Measurements from ENCODE around the gene PALM. TPM values are rescaled to one million over a fixed set of nuclear protein-coding genes. Genes with fewer than 3 reads are reported as not detected.

Gene PALM
- total RNA-seq, 1 experiment from 2014 or later = 18.5 TPM

DNA sequence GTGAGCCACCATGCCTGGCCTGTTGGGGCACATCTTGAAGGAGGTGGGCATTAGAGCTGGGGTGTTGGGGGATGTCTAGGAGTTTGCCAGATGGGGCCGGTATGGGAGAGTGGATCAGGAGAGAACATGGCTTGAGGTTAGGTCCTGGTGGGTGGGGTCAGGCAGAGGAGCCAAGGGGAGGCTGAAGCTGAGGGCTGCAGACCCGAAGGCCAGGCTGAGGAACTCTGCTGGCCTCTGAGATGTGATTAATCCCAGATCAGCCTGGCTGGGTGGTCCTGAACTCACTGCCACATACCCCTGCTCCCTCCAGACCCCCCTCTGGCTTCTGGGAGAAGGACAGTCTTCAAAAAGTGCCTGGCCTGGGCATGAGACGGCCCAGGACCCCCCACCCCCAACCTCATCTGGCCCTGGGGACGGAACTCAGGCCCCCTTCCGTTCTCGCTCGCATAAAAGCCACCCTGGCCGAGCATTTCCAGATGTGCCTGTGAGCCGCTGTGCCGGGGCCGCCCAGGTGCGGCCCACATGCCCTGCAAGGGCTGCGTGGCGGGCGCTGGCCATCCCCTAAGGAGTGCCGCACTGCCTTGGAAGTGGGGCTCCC lies 29.8 kb upstream of the PALM start:
- Histone ChIP-seq H3K79me1 (ENCODE audit: insufficient read depth, low read depth, low read length, poor library complexity, severe bottlenecking) (no peaks in the 10 kb centered on the region), H3K27ac (ENCODE audit: insufficient read length, low read depth, low read length) (no peak overlapping the region), H3K56ac (ENCODE audit: insufficient read length, low read depth, low read length) (no peak overlapping the region), H3K27me3 (ENCODE audit: insufficient read depth, low read length) (no peaks in the 10 kb centered on the region; the same call in 1 of the 2 replicates), H2BK5ac (ENCODE audit: insufficient read length, low read length) (no peak overlapping the region), H3K9me3 (ENCODE audit: control insufficient read depth, low read depth, low read length) (no peaks in the 10 kb centered on the region), H3T11ph (ENCODE audit: low read length) (no peak overlapping the region), H3K14ac (ENCODE audit: insufficient read depth, low read length) (no peak overlapping the region), H4K20me1 (ENCODE audit: control insufficient read depth, insufficient read depth, insufficient read length) (no peaks in the 10 kb centered on the region), H2BK12ac (ENCODE audit: insufficient read length, low read depth, low read length) (no peak overlapping the region), H2AK5ac (ENCODE audit: insufficient read length, low read length) (no peak overlapping the region), H4K91ac (ENCODE audit: insufficient read length, low read depth, low read length) (no peak overlapping the region), H3K4me2 (ENCODE audit: insufficient read depth, insufficient read length, low read length) (peak overlapping the region; percentile 49), H2BK15ac (ENCODE audit: low read depth, low read length) (no peak overlapping the region), H2AFZ (ENCODE audit: low read length) (no peak overlapping the region), H3K23me2 (ENCODE audit: insufficient read length, low read depth, low read length, poor library complexity, severe bottlenecking) (peaks cover 8% of the 10 kb centered on the region), H3K23ac (ENCODE audit: insufficient read length, low read depth, low read length) (no peak overlapping the region), H4K5ac (ENCODE audit: insufficient read length, low read depth, low read length) (no peak overlapping the region), H3K4ac (ENCODE audit: low read depth, low read length) (no peak overlapping the region), H2BK20ac (ENCODE audit: low read depth, low read length, poor library complexity, severe bottlenecking) (no peak overlapping the region), H3K4me1 (ENCODE audit: insufficient read depth, low read length) (no peaks in the 10 kb centered on the region), H2BK120ac (ENCODE audit: low read depth, low read length, poor library complexity, severe bottlenecking) (no peak overlapping the region), H3K18ac (ENCODE audit: insufficient read length, low read depth, low read length) (no peak overlapping the region), H3K9ac (ENCODE audit: extremely low read depth, insufficient read length, low read length) (no peak overlapping the region), H3K79me2 (ENCODE audit: insufficient read depth, low read length) (no peaks in the 10 kb centered on the region), H4K8ac (replicated peaks; ENCODE audit: insufficient read length, low read depth, low read length) (no peak overlapping the region)
- Mint-ChIP-seq H3K9me3 (no peaks in the 10 kb centered on the region), H3K4me1 (peaks cover 0 to 10% of the 10 kb centered on the region in 2 experiments; a peak in 2 of 4 replicates), H3K36me3 (ENCODE audit: insufficient read depth in 1 of 3, low read depth in 3 of 3) (no peaks in the 10 kb centered on the region), H3K27ac (no peak overlapping the region), H3K27me3 (ENCODE audit: low read depth) (peaks cover 36% of the 10 kb centered on the region), H3K4me3 (peak overlapping the region; percentile 79 to 86)
- WGBS (ENCODE audit: extremely low coverage, insufficient read length, low lambda C conversion rate) = no CpG with 5 or more reads among the region's 16 CpGs
- TF ChIP-seq, protein P1, sequence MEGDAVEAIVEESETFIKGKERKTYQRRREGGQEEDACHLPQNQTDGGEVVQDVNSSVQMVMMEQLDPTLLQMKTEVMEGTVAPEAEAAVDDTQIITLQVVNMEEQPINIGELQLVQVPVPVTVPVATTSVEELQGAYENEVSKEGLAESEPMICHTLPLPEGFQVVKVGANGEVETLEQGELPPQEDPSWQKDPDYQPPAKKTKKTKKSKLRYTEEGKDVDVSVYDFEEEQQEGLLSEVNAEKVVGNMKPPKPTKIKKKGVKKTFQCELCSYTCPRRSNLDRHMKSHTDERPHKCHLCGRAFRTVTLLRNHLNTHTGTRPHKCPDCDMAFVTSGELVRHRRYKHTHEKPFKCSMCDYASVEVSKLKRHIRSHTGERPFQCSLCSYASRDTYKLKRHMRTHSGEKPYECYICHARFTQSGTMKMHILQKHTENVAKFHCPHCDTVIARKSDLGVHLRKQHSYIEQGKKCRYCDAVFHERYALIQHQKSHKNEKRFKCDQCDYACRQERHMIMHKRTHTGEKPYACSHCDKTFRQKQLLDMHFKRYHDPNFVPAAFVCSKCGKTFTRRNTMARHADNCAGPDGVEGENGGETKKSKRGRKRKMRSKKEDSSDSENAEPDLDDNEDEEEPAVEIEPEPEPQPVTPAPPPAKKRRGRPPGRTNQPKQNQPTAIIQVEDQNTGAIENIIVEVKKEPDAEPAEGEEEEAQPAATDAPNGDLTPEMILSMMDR (conservative IDR thresholded peaks at IDR 0.05) = no peak
- no peak for DNase-seq
